GM19463 (cell line): ENCODE results near the gene AUTS2.

ENCODE experiments used
- ATAC-seq: cut with Tn5 transposase; IDR thresholded peaks from one replicate; pipeline ENCODE4 v1.9.1; 2021; ENCODE audit warnings: mild to moderate bottlenecking, moderate library complexity; ENCODE audit not compliant: unreplicated experiment

The AUTS2 gene

GRCh38 chr7:70416347-70416985 lies 818.2 kb downstream of the AUTS2 start:
- no peak for ATAC-seq

DNA sequence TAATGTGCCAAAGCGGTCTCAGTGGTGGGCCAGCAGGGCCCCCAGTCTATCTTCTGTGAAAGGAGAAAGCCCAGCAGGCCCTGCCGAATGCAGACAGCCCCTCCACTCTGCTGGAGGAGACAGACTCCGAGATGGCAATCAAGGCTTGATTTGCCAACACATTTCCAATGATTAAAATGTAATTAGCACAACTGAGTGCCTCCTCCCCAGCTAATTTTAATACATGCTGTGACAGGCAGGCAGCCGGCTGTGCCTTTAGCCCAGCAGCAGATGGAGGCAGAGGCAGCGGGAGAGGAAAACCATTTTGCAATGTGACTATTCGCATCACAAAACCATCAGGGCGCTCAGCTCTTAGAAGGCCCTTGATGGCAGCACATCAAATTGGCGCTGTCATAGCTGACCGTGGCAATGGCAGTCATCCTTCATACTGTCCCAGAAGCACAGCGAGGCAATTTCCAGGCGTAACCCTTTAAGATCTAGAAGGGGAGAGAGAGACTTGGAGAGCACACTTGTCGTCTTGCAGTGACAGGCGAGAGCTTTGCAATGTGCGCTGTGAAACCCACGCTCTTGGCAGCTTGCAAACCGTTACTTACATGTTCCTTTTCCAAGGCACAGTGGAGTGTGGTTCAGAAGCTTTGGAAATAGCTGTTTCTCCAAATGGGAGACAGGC lies 818.8 kb downstream of the AUTS2 start:
- ATAC-seq: no peak

DNA sequence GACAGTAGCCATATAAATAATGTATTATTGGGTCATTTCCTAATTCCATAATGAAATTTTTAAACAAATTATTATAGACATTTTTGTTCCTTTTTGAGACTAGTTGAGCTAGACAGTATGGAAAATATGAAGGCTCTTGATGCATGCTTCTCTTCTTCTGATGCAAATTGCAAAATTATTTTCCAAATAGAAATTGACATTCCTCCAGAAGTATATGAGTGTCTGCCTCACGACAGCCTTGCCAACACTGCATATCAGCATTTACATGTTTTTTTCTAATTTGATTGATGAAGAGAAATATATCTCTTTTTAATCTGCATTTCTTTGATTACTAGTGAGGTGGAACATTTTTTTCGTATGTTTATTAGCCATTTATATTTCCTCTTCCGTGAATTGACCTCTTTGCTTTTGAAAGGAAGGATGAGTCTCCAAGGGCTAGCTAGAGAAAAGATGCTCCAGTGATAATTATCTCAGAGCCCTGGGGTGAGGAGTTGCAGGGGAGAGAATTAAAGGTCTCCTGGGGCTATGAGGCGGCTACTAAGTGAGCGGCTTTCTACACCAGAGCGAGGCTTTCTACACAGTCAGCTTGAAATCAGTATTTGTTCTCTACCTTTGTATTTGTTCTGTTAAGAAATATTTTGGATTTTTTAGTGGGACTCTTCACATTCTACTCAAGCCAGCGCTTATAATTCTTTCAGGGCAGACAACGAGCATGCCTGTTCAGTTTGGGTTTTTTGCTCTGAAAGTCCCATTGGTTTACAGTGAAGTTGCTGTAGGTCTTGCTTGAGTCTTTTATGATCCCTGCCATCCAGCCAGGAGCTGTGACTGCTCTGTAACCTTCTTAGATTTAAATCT lies 821.5 kb downstream of the AUTS2 start:
- ATAC-seq: no peak

GRCh38 chr7:70420381-70420662 lies 822.0 kb downstream of the AUTS2 start:
- ATAC-seq: no peak

DNA sequence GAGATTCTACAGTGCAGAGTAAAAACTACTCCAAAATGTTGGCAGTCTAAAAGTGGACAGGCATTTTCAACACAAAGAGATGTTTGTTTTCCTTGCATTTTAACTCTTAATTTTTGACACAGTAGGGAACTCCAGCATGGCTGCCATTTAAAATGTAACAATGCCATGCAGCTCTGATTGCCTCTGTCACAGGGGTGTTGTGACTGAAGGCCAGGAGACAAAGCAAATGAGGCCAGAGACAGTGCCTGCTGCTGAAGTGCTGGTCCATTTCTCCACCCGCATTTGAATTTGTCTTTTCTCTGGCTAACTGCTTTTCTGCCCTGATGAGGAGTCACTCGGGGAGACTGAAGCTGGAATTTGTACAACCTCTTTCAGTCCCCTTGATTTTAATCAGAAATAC lies 823.0 kb downstream of the AUTS2 start:
- no peak for ATAC-seq

DNA sequence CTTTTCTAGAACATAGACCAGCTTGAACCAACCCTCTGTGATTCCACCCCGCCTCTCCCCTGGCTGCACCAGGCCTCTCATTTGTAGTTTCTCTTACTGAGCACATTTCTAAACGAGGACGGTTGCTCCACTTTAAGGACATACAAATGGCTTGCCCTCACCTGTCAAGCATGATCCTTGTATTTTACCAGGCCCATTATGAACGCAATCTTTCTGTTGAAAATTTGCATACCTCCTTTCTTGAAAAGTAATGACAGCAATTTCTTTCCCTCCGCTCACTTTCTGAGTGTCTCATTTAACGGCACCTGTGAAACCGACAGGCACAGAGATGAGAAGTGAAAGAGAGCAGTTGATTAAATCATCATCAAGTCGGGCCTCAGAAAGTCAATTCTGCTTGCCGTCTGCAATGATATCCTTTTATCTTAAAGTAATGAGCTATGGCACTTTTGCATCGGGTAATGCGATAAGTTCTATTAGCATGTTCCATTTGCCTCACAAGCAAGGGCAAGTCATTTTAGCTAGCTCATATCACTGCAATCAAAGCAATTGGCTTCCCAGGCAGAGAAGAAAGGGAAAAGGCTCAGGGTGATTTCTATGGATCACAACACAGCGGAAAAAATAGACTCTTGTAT lies 828.1 kb downstream of the AUTS2 start:
- peak; percentile 44 for ATAC-seq

DNA sequence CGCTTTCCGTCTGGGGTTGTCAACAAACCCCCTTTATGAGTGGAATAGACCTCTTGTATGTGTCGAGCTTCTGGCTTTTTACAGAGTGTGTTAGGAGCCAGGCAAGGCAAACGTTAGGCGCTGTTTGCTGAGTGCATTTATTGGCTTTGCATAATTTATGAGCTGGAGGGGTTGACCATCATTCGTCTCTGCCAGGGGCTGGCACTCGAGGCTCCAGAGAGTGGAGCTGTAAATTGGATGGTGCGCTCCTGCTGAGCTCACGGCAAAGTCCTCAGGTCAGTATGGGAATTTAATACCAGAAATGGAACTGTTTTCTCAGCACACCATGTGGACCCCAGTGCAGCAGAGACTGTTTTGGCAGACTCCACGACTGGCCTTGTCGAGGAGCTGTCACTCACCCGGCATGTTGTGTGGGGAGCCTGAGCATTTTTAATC lies 834.3 kb downstream of the AUTS2 start:
- ATAC-seq: no peak

DNA sequence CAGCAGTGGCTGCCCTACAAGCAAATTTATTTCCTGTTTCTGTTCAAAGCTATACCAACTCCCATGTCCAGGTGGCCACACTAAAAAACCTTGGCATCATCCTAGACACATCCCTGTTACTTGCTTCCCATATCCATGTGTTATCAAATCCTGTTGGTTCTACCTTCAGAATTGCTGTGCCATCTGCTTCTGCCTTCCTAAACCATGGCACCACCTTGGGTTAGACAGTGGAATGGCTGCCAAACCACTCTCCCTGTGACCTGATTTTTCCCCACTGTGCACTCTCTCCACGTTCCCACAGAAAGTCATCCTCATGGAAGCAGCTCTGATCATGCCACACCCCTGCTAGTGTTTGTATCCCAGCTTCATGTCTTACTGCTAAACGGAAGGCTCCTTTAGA lies 836.1 kb downstream of the AUTS2 start:
- no peak for ATAC-seq

DNA sequence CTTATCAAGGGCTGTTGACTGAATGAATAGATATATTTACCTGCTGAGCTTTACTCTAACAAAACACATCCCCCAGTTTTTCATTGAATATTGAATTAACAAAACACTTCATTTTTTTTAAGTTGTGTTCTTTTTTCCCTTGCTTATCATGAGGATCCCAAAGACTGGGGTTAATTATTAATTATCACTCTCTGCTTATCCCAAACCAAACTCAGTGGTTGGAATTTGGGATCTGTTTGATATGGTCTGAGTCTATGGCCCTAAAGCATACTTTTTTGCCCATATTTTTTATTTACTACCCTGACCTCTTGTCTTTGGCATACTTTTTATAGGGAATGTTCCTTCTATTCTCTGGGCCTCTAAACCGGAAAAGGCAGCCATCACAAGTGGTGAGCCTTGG lies 836.5 kb downstream of the AUTS2 start:
- ATAC-seq: no peak

- no peak for ATAC-seq
Observed at GRCh38 chr7:70435634-70436033, 837.4 kb downstream of the AUTS2 start.

DNA sequence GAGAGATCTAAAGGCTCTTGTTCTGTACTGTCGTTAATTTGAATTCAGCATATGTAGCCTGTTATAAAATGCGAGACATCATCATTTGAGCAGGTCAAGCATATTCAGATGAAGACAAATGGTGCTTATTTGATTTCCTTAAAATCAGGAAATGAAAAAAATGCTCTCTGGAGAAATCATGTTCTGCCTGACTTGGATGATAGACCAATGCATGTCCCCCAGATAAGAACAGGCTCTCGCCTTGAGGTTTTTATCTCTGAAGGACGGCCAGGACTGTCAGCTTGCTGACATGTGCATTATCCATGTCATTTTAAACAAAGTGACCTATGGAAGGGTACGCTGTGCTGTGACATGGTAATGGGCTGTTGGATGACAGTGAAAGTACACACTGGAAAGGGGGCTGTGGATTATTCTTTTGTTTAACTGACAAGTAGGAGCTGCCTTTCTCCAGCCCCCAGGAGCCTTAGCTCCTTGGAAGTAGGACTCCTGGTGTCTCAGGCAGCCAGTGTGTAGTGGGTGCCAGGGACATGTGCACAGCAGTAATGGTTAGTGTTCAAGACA lies 838.6 kb downstream of the AUTS2 start:
- ATAC-seq: no peak

- no peak for ATAC-seq
Observed at GRCh38 chr7:70439651-70440050, 841.4 kb downstream of the AUTS2 start.

DNA sequence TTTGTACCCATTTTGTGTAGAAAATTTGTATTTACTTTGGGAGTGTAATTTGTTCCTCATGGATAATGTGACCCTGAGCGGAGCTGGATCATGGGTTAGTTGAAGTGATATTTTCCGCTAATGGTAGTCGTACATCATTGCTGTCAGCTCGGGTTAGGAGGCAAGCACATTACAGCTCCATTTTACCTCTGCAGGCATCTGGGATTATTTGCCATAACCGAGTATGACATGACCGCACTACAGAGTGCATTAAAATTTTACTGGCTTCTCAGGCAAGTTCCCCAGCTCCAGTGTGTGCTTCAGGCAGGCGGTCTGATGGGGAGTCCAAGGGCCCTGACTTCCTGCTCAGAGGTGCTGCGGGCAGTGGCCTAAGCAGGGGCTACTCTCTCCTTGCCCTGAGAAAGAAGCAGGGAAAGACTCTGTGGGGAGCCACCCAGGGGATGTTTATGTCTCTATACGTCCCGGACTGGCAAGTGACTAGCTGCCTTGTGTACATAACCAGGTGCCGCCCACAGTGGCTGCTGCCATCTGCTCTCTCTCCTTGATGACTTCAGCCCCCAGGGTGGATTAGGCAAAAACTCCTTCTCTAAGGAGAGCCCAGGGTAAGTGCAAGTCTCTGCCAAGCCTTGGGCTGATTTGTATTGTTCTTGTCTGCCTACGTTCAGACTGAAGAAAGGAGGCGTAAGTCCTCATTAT lies 848.3 kb downstream of the AUTS2 start:
- ATAC-seq: no peak

- ATAC-seq: no peak
Observed at GRCh38 chr7:70448312-70448906, 850.1 kb downstream of the AUTS2 start.

GRCh38 chr7:70450731-70451130 lies 852.5 kb downstream of the AUTS2 start:
- no peak for ATAC-seq

DNA sequence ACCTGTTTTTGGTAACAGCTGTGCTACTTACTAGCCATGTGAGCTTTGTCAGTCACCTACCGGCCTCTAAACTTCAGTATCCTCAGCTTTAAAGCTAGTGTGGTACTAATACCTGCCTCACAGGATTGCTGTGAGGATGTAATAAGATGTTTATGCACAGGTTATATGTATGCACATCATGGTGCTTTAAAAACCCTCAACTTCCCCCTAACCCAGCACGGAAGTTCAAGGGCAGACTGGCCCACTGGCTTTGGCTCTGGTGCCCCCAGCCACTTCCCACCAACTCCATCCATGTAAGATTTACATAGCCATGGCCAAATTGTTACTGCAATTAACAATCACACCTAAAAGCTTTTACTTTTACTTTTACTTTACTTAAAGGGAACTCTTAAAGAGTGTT lies 857.6 kb downstream of the AUTS2 start:
- no peak for ATAC-seq

GRCh38 chr7:70456719-70457118 lies 858.4 kb downstream of the AUTS2 start:
- ATAC-seq: peak; percentile 41

DNA sequence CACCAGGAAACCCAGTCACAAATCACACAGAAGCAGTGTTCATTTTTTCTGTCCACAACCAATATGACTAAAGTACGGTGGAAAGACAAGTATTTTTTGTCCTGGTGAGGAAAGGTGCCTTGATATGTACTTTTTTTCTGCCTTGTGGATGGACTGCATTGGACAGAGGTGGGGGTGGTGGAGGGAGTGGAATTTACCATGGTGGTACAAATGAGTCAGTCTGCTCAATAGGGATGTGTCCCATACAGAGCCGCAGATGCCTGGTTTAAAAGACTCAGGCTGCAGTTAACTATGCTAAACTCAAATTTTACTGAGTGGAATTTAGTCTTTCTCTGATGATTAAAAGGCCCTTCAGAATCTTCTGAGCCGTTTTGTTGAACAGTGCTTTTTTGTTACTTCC lies 859.2 kb downstream of the AUTS2 start:
- ATAC-seq: no peak

GRCh38 chr7:70457883-70458680 lies 859.8 kb downstream of the AUTS2 start:
- no peak for ATAC-seq

DNA sequence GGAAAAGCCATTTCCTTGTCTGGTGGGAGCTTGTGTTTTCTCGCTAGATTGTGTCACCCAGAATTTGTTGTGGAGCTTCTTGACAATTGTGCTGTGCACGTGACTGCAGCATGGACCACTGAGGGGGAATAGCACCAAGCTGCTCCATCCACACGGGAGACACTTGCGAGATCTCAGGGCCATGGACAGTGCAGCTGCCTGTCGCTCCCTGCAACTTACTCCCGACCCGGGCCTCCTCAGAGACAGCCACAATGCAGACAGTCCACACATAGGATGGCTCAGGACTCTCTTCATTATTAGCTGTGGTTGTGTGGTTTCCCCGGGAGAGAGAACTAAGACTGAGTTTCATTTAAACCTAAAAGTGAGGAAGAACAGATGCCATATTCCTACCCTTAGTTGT lies 860.5 kb downstream of the AUTS2 start:
- ATAC-seq: no peak
